HG02970 (cell line): ENCODE data around the gene LMAN2L.

Experiments used
- ATAC-seq: cut with Tn5 transposase; IDR thresholded peaks from one replicate; pipeline ENCODE4 v1.9.1; 2021; ENCODE audit warnings: mild to moderate bottlenecking, moderate library complexity, moderate number of reproducible peaks; ENCODE audit not compliant: unreplicated experiment, low FRiP score

The LMAN2L gene

DNA sequence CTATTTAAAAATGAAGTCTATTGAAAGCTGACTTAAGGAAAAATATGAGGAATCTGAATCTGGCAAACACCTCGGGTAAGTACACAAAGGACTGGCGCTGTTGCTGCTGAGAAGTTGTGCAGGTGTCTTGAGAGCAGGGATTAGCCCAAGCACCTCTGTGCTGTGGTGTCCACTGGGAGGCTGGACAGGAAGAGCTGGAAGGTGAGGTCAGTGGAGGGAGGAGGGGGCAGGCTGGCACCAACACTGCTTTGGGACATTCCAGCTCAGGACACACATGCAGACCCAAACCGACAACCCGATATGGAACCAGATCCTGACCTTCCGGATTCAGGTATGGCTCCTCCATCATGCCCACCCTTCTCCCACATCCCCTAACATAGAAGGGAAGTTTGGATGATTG, 76.7 kb downstream of the LMAN2L start:
- ATAC-seq, result no peak

DNA sequence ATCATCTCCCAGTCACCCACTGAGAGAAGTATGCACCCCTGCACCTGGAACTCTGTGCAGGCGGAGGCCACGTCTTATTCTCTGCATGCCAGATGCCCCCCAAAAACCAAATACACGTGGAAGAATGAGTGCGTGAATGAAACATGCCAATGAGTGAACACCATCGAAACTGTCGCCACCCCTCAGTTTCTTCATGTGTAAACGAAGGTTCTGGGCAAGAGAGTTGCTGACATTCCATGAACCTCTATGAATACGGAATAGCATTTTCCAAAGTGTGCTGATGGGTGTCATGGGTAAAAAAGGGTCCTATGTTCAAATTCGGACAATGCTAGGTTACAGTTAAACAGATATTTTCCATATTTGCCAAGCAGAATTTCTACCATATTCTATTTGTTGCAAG, 77.5 kb downstream of the LMAN2L start:
- ATAC-seq, result no peak

- ATAC-seq, result no peak
These were observed 78.5 kb downstream of the LMAN2L start for GRCh38 chr2:96661324-96661723.

DNA sequence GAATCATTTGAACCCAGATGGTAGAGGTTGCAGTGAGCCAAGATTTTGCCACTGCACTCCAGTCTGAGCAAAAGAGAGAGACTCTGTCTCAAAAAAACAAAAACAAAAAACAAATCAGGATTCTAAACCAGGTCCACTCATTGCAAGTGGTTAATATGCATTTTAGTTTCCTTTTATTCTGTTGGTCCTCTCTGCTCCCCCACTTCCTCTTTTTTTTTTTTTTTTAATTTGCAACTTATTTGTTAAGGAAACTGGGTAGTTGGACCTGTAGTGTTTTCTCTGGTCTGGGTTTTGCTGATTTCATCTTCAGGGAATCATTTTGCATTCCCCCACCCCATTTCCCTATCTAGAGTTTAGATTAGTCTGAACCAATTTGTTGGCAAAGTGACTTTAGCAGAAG, 83.3 kb downstream of the LMAN2L start:
- no peak for ATAC-seq
